K562 (cell line): Measurements from ENCODE around the gene HOXC12. TPM values are rescaled to one million over a fixed set of nuclear protein-coding genes. Genes with fewer than 3 reads are reported as not detected.

Experiments used
- ATAC-seq: fragments of 200-7000 bp; cut with Tn5 transposase; 3 replicates; pipeline ENCODE4 v1.9.1; 2020; ENCODE audit warnings: moderate library complexity
- BruUV-seq: library from RNA; stranded (reverse); fragments of 400-500 nt; replicated peaks from 2 replicates; lab custom pipeline; 2021; lab: Mats Ljungman, UMichigan
- CTCF ChIA-PET: fragments of 300-600 bp; formaldehyde crosslinking; extraction: SDS; loops from one replicate; lab custom pipeline; 2021; ENCODE audit warnings: low intra/inter-chr PET ratio; lab: Yijun Ruan, JAX
- POLR2A ChIA-PET: fragments of 300-600, 350-650 bp; sonication (Branson Sonifier 250); formaldehyde crosslinking; extraction: SDS; loops from one replicate; lab custom pipeline; 2021; ENCODE audit warnings: antibody characterized with exemption, inconsistent platforms; lab: Yijun Ruan, JAX
- DNase-seq, 4 experiments: peaks; one replicate each; pipeline versions ENCODE4 v3.0.0 to v3.0.0-alpha.2; 2011 to 2018; ENCODE audit warnings: low spot score in 3 of 4, mixed read lengths in 3 of 4; ENCODE audit errors: extremely low read depth in 1 of 4
- FAIRE-seq: peaks from 2 replicates; lab custom pipeline; 2011; peaks lifted over from hg19 to GRCh38; lab: Jason Lieb, UNC
- H2AFZ ChIP-seq: 2 replicates; pipeline ENCODE4 v1.6.0; 2011; ENCODE audit warnings: low read depth, low read length, control low read depth, inconsistent platforms
- H3K27ac ChIP-seq: fragments of 200-600 bp; 3 replicates; pipeline ENCODE4 v1.8.0; 2011; ENCODE audit warnings: low read depth, mild to moderate bottlenecking, control low read depth, inconsistent platforms, low read length, moderate library complexity, mixed read lengths; ENCODE audit errors: extremely low read depth
- H3K27me3 ChIP-seq, 2 experiments: fragments of 300-600 bp in 1 of 2; 2 replicates in 1 of 2; 3 replicates in 1 of 2; pipeline versions ENCODE4 v1.6.0 to v1.8.0; 2011; ENCODE audit warnings: inconsistent platforms in 2 of 2, low read length in 2 of 2, mild to moderate bottlenecking in 1 of 2, mixed read lengths in 1 of 2, moderate library complexity in 1 of 2; ENCODE audit not compliant: control insufficient read depth in 2 of 2, insufficient read depth in 2 of 2
- H3K36me3 ChIP-seq: fragments of 300-600 bp; 3 replicates; pipeline ENCODE4 v1.8.0; 2011; ENCODE audit warnings: mild to moderate bottlenecking, low read length, inconsistent platforms; ENCODE audit not compliant: control insufficient read depth, insufficient read depth
- H3K4me1 ChIP-seq, 2 experiments: fragments of 200-600 bp in 1 of 2; replicated peaks in 1 of 2; 2 replicates in 1 of 2; 3 replicates in 1 of 2; pipeline versions ENCODE4 v1.5.1 to v1.8.0; 2011; ENCODE audit warnings: inconsistent platforms in 2 of 2, low read length in 2 of 2, mild to moderate bottlenecking in 1 of 2, mixed read lengths in 1 of 2, moderate library complexity in 1 of 2; ENCODE audit not compliant: control insufficient read depth in 2 of 2, insufficient read depth in 2 of 2
- H3K4me2 ChIP-seq: 2 replicates; pipeline ENCODE4 v1.6.1; 2011; ENCODE audit warnings: low read length, control low read depth, inconsistent platforms, mixed read lengths; ENCODE audit not compliant: insufficient read depth
- H3K4me3 ChIP-seq: fragments of 200-600 bp; sonication (generic), shearing (Covaris generic); 2 replicates; pipeline ENCODE4 v1.5.1; 2016; ENCODE audit warnings: control low read depth, inconsistent platforms
- H3K79me2 ChIP-seq: fragments of 200-600 bp; 3 replicates; pipeline ENCODE4 v1.8.0; 2011; ENCODE audit warnings: low read length, inconsistent platforms; ENCODE audit not compliant: control insufficient read depth, insufficient read depth
- H3K9ac ChIP-seq, 2 experiments: 2 replicates each; pipeline versions ENCODE4 v1.6.0 to v1.6.1; 2011; ENCODE audit warnings: low read depth in 2 of 2, low read length in 2 of 2, control low read depth in 1 of 2, inconsistent platforms in 1 of 2, mild to moderate bottlenecking in 1 of 2, mixed read lengths in 1 of 2; ENCODE audit not compliant: insufficient read depth in 1 of 2
- H3K9me1 ChIP-seq: one replicate; pipeline ENCODE4 v1.6.0; 2011; ENCODE audit warnings: inconsistent platforms, mild to moderate bottlenecking, low read length, moderate library complexity; ENCODE audit not compliant: control insufficient read depth, insufficient read depth
- H3K9me3 ChIP-seq: replicated peaks from 2 replicates; pipeline ENCODE4 v1.5.1; 2011; ENCODE audit warnings: low read depth, low read length, inconsistent platforms; ENCODE audit not compliant: control insufficient read depth, insufficient read depth
- H4K20me1 ChIP-seq: replicated peaks from 2 replicates; pipeline ENCODE4 v1.6.1; 2011; ENCODE audit warnings: low read length, inconsistent platforms, mixed read lengths; ENCODE audit not compliant: control insufficient read depth, insufficient read depth
- NRF1 ChIP-seq, 2 experiments: fragments of 450-650 bp; IDR thresholded peaks in 1 of 2; conservative IDR thresholded peaks in 1 of 2; 2 replicates each; pipeline ENCODE4 v1.6.1; 2014; ENCODE audit warnings: mild to moderate bottlenecking in 2 of 2
- POLR2G ChIP-seq: fragments of 200-400 bp; formaldehyde crosslinking; IDR thresholded peaks from 2 replicates; pipeline ENCODE4 v1.6.1; 2017; ENCODE audit warnings: low read depth, mild to moderate bottlenecking, antibody characterized with exemption, low read length, moderate library complexity
- TAL1 ChIP-seq: fragments of 450-650 bp; IDR thresholded peaks from 2 replicates; pipeline ENCODE4 v1.6.1; 2016; ENCODE audit warnings: mild to moderate bottlenecking
- ZNF143 ChIP-seq: sonication (generic); formaldehyde crosslinking; IDR thresholded peaks from 2 replicates; pipeline ENCODE4 v1.9.0; 2022; ENCODE audit warnings: mild to moderate bottlenecking, missing genetic modification reagents
- ZNF274 ChIP-seq: IDR thresholded peaks from 2 replicates; pipeline ENCODE4 v1.6.1; 2011; ENCODE audit warnings: low read depth, mild to moderate bottlenecking, low read length, moderate library complexity, borderline replicate concordance
- WGBS: fragments of 100-300 bp; shearing (Covaris generic); methylation state at CpG from one replicate; pipeline ENCODE4 v1.1.6; 2016; ENCODE audit warnings: low coverage, mixed read lengths; ENCODE audit not compliant: insufficient coverage; ENCODE audit errors: missing lambda C conversion rate; 5-methylcytosine and 5-hydroxymethylcytosine counted together
- in situ Hi-C: fragments of 300-500 bp; cut with MboI; formaldehyde crosslinking; loops from 4 replicates; pipeline ENCODE4 v1.15.0; 2018; ENCODE audit warnings: inconsistent platforms, mixed read lengths
- intact Hi-C: fragments of 100-400 bp; cut with micrococcal nuclease; formaldehyde crosslinking; loops from 2 replicates; pipeline ENCODE4 v1.14.2; 2022
- polyA plus RNA-seq, 8 experiments: library from polyadenylated mRNA; depleted of rRNA in 4 of 8; stranded (reverse) in 5 of 8; unstranded in 3 of 8; fragments of >200 nt; fragmentation: Nextera tagmentation in 2 of 8; fragmentation: Illumina TruSeq in 1 of 8; extraction: Ambion mirVana in 2 of 8; extraction: Trizol in 1 of 8; gene quantifications; 2 replicates each; pipeline versions ENCODE4 v1.2.1 to v1.2.3, GENCODE V29; 2011 to 2014; ENCODE audit warnings: inconsistent platforms in 1 of 8, missing spikeins in 1 of 8
- total RNA-seq, 7 experiments: library from RNA; depleted of rRNA in 6 of 7; stranded (reverse); fragments of >200 nt in 6 of 7; fragmentation: Illumina TruSeq in 2 of 7; extraction: Trizol in 2 of 7; gene quantifications; 2 replicates each; pipeline versions ENCODE4 v1.2.1 to v1.2.3, GENCODE V29; 2011 to 2021; ENCODE audit warnings: low replicate concordance in 1 of 7
- TF ChIP-seq, protein P1 (sequence below): fragments of 250-450 bp; sonication (Bioruptor Pico); IDR thresholded peaks from 2 replicates; pipeline ENCODE4 v1.8.0; 2022; ENCODE audit warnings: inconsistent platforms

The HOXC12 gene
- total and polyA plus RNA-seq, 9 of the 15 experiments (the other 6 are each of a cell fraction or from before 2014, with no cell fraction given) = 0.04 to 0.36 (median 0.11) TPM; not detected in 1

DNA sequence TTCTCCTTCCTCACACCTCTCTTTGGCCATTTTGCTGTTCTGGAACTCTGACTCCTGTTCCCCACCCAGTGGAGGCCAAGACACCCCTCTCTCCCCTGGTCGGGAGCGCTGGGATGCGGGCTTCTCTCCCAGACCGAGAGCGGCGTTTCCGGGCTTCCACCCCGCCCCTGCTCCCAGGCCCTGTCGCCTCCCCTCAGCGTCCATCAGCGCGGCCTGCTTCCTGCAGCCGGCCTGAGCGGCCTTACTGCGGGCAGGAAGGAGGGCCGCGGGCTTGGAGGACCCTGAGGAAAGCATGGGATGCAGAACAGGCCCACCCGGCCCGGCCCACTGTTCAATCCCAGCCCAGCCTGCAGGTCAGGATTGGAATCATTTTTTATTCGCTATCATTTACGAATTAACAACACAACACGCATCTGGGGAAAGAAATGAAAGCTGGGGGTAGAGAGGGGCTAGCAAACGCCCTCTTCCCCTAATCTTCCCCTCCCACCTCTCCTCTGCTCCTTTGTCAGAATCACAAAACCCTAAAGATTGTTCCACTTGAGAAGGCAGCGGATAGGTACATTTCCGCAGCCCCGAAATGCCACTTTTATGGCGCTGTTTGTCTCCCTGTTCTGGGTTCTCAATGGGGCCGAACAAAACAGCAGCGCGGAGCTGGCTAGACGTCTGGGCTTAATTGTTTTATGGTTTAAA is 50.3 kb downstream of the HOXC12 start:
- Histone ChIP-seq H3K9me1 (no peaks in the 10 kb centered on the region), H3K79me2 (peaks cover 13% of the 10 kb centered on the region), H3K27ac (no peak overlapping the region), H3K9me3 (no peaks in the 10 kb centered on the region), H3K36me3 (no peaks in the 10 kb centered on the region), H3K4me2 (no peak overlapping the region), H3K4me1 (peaks cover 21 to 52% of the 10 kb centered on the region in 2 experiments), H3K27me3 (no peaks in the 10 kb centered on the region), H3K4me3 (no peak overlapping the region), H2AFZ (no peak overlapping the region), H4K20me1 (no peaks in the 10 kb centered on the region; the same call in 1 of the 2 replicates), H3K9ac (no peak overlapping the region)
- BruUV-seq = no TSS peak
- WGBS = 80% methylated on average over 24 of the region's 31 CpGs
- no peak for DNase-seq
- no peak for ATAC-seq
- ChIA-PET CTCF (interaction anchor here (0.6 to 3.0 kb wide), 14 partner anchors 13 to 212 kb away, joined by 3 to 42 read pairs (median 8); partner anchors contain the start of genes HOXC10 and HOXC5), POLR2A (interaction anchor here (0.8 to 1.9 kb wide), 4 partner anchors 18 to 422 kb away, joined by 3 to 8 read pairs (median 4); no protein-coding TSS in a partner anchor)
- FAIRE-seq = no peak
- intact Hi-C loops (loop anchor here (2.0 kb wide), 1 partner anchor 20 kb away; the partner anchor contains the start of gene HOXC10), in situ Hi-C loops (no loop called here)
- TF ChIP-seq POLR2G (peak; percentile 27; the same call in 1 of the 2 replicates), TAL1 (no peak)

DNA sequence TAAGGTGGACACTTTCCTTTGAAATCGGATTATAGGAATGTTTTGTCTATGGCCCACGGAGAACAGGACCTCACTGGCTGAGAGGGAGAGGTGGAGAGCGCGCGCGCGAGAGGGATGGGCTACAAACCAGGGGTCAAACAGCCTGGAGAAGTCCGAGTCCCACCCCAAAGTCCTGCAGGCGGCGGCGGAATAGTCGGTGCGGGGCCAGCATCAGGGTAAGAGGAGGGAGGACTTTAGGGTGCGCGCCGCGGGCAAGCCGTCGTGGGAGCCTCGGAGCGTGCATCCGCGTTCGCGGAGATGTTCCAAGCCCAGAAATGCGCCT is 50.8 kb downstream of the HOXC12 start:
- no peak for ATAC-seq
- BruUV-seq = no TSS peak
- Histone ChIP-seq H3K9ac (no peak overlapping the region), H3K4me2 (no peak overlapping the region), H3K4me3 (no peak overlapping the region), H3K9me3 (no peaks in the 10 kb centered on the region), H4K20me1 (no peaks in the 10 kb centered on the region; the same call in 1 of the 2 replicates), H3K9me1 (no peaks in the 10 kb centered on the region), H3K79me2 (peaks cover 8% of the 10 kb centered on the region), H3K27ac (no peak overlapping the region), H3K27me3 (no peaks in the 10 kb centered on the region), H2AFZ (no peak overlapping the region), H3K36me3 (no peaks in the 10 kb centered on the region), H3K4me1 (peaks cover 24 to 47% of the 10 kb centered on the region in 2 experiments)
- POLR2A ChIA-PET = interaction anchor here (0.7 to 1.9 kb wide), 5 partner anchors 18 to 421 kb away, joined by 3 to 8 read pairs (median 4); no protein-coding TSS in a partner anchor
- CTCF ChIA-PET = interaction anchor here (0.6 to 3.0 kb wide), 14 partner anchors 12 to 211 kb away, joined by 3 to 42 read pairs (median 7); partner anchors contain the start of genes HOXC10 and HOXC5
- DNase-seq = no peak
- no peak for FAIRE-seq
- TF ChIP-seq NRF1 (conservative IDR thresholded peaks at IDR 0.05 in 1 of 2, IDR thresholded peaks at IDR 0.05 in 1 of 2) = peak; percentile 11 to 14; a peak in 1 of 4 replicates
- TF ChIP-seq, protein P1, sequence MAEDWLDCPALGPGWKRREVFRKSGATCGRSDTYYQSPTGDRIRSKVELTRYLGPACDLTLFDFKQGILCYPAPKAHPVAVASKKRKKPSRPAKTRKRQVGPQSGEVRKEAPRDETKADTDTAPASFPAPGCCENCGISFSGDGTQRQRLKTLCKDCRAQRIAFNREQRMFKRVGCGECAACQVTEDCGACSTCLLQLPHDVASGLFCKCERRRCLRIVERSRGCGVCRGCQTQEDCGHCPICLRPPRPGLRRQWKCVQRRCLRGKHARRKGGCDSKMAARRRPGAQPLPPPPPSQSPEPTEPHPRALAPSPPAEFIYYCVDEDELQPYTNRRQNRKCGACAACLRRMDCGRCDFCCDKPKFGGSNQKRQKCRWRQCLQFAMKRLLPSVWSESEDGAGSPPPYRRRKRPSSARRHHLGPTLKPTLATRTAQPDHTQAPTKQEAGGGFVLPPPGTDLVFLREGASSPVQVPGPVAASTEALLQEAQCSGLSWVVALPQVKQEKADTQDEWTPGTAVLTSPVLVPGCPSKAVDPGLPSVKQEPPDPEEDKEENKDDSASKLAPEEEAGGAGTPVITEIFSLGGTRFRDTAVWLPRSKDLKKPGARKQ (CRISPR knock-in tag) = peak; percentile 55; the same call in 1 of the 2 replicates
- no peak for TF ChIP-seq ZNF143 (CRISPR knock-in tag)
- no peak for TF ChIP-seq ZNF274
- intact Hi-C loops = loop anchor here (2.0 kb wide), 1 partner anchor 21 kb away; the partner anchor contains the start of gene HOXC10
- WGBS = 56% methylated on average over 26 of the region's 26 CpGs
- in situ Hi-C loops = no loop called here
